NCI-H774 (cell line): ENCODE data around the gene YAP1.

Experiments used
- DNase-seq: peaks from one replicate; lab custom pipeline; 2025; lab: John Stamatoyannopoulos, UW

Gene YAP1

DNA sequence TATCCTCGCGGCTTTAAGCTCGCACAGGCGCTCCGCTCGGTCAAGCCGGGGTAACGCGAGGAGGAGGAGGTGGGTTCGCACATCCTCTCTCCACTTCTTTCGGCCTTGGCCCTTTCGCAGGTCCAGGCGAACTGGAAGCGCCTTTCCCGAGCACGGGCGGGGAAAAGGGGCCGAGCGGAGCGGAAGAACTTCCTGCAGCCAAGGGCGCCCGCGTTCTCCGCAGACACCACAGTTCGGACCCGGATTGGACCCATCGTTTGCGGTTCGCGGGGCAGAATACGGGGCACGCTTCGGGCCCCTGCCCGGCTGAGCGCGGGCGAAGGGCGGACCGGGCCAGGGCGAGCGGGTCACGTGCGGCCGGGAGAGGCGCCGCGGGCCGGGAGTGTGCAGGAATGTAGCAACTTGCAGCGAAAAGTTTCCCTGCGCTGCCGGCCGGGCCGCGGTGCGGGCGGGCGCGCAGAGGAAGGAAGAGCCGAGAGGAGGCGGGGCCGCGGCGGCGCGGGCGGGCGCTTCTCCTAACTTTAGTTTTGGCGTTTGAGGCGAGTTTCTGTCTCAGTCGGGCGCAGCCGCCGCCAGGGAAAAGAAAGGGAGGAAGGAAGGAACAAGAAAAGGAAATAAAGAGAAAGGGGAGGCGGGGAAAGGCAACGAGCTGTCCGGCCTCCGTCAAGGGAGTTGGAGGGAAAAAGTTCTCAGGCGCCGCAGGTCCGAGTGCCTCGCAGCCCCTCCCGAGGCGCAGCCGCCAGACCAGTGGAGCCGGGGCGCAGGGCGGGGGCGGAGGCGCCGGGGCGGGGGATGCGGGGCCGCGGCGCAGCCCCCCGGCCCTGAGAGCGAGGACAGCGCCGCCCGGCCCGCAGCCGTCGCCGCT is at the start of gene YAP1:
Gene YAP1 (plus strand): TSS at position 552 of the 865 bp plus-strand sequence. CDS start 402 bp downstream, outside the sequence.
- peak; percentile 12 for DNase-seq

DNA sequence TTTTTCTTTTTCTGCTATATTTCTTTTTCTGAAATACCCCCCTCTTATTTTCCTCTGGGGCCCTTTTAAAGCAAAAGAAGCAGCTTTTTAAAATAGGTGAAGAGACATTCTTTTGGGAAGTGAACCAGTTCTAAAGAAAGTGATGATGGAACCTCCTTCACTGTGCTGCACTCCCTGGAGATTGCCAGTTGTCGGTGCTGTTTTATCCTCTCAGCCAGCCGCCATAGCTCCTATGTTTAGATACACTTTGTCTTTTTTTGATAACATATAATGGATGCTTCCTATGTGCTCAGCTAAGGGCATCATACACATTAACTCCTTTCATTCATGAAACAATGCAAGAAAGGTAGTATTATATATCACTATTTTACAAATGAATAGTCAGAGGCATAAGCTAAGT is 49.0 kb upstream of the YAP1 start:
- no peak for DNase-seq

GRCh38 chr11:102062106-102062505 is 48.1 kb upstream of the YAP1 start:
- no peak for DNase-seq

GRCh38 chr11:102064316-102064715 is 45.9 kb upstream of the YAP1 start:
- DNase-seq: no peak

DNA sequence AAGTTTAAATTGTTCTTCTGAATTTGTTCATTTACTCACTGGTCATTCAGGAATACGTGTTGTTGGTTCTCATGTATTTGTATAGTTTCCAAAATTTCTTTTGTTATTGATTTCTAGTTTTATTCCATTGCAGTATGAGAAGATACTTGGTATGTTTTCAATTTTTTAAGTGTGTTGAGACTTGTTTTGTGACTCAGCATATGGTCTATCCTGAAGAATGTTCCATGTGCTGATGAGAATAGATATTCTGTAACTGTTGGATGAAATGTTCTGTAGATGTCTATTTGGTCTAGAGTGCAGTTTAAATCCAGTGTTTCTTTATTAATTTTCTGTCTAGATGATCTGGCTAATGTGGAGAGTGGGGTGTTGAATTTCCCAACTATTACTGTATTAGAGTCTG is 39.5 kb upstream of the YAP1 start:
- no peak for DNase-seq

GRCh38 chr11:102071497-102072472 is 38.5 kb upstream of the YAP1 start:
- DNase-seq: no peak

- no peak for DNase-seq
These were observed 37.0 kb upstream of the YAP1 start for GRCh38 chr11:102073253-102073652.

DNA sequence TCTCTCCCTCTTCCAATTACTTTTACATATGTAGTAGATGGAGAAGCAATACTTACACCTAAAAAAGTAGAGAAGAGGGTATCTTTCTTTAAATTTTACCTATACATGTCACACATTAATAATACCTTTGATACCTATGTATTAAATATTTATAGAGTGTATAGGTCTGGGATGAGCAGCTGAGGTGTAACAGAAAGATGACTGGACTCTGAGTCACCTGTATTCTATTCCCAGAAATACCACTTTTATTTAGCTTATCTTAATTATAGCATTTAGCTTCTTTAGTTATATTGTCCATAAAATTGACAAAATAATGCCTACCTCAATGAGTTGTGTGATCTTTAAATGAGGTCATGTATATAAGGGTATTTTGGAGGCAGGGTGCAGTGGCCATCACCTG is 30.6 kb upstream of the YAP1 start:
- no peak for DNase-seq

DNA sequence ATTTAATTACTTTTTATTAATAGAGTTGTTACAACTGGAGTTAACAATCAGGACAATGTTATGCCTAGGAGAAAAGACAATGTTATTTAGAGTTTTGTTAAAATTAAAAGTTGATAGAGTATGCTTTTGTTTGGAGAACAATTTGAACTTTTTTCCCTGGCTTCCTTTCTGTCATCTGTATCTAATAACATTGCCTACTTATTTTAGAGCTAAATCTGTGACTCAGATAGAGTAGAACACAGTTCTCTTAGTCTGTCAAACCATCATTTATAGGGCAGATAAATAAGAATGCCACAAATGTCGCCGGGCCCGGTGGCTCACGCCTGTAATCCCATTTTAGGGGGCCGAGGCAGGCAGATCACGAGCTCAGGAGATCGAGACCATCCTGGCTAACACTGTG is 28.9 kb upstream of the YAP1 start:
- DNase-seq: no peak

DNA sequence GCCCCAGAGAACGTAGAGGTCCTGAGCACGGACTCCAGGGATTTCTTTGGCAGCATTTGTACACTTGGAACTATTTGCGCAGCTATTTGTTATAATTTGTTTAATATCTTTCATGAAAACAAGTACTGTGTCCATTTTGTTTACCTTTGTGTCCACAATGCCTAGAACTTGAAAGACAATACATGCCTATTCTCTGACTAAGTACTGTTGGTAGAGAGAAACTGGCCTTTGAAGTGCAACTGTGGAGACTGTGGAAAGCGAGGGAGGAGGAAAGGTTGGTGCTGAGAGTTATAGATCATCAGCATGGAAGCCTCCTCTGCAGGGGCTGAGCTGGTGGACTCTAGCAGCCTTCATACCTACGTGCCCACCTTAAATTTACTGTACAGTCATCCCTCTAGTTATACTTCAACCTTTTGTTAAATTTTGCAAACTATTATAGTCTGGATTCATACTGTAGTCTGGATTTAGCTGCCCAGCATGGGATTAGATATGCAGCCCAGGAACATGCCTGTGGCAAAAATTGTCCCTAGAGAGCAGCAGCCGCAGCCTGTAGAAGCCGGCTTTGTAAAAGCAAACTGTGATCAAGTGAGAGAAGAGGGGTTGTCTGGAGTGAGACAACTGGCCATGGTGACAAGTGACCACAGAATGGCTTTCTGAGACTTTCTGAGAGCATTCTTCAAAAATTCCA is 24.2 kb upstream of the YAP1 start:
- no peak for DNase-seq

- no peak for DNase-seq
These were observed 13.1 kb upstream of the YAP1 start for GRCh38 chr11:102097186-102097585.

GRCh38 chr11:102099755-102100154 is 10.5 kb upstream of the YAP1 start:
- no peak for DNase-seq

GRCh38 chr11:102108734-102109440 is 1.4 kb upstream of the YAP1 start:
- no peak for DNase-seq

DNA sequence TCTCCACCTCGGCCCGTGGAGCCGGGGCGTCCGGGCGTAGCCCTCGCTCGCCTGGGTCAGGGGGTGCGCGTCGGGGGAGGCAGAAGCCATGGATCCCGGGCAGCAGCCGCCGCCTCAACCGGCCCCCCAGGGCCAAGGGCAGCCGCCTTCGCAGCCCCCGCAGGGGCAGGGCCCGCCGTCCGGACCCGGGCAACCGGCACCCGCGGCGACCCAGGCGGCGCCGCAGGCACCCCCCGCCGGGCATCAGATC is 439 bp downstream of the YAP1 start:
- no peak for DNase-seq

GRCh38 chr11:102111011-102111786 is 952 bp downstream of the YAP1 start:
- DNase-seq: no peak

DNA sequence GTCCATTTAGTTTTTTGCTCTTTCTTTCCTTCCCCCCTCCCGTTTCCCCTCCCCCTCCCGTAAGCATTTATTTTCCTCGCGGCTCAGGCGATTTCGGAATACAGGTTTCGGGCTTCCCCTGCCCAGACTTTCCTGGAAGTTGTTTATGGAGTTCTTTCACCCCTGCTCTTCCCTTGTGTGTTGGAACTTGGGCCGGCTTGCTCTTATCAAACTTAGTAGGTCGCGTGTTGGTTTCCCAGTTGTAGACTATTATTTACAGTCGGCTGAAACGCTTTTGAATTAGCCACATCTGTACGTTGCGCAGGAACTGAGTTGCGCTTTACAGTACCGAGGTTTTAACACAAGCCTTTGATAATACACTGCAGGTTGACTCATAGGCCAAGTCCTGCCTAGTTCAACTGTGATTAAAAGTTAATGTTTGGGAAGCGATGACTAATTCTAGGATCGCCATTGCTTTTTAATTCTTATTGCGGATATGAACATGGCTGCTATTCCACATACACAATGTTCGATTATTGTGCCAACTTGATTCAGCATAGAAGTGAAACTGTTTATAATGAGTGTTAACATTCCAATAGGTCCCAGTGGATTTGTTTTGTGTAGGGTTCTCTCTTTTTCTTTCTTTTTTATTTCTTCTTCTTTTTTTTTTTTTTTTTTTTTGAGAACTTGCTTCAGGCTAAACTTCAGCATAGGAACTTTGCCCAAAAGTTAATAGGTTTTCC is 1.7 kb downstream of the YAP1 start:
- DNase-seq: no peak

DNA sequence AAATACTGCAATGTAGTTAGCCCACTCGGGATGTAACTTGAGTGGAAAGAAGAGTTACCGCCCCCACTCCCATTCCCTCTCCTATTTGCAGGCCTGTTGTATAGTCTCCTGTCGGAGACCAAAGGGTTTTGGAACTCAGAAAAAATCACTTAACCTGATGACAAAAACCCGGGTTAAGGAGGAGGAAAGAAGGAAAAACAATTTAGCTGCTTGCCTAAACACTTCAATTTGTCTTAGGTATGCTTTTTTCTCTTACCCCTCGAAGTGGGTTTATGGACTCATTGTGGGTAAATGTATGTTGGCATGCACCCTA is 2.2 kb downstream of the YAP1 start:
- no peak for DNase-seq

DNA sequence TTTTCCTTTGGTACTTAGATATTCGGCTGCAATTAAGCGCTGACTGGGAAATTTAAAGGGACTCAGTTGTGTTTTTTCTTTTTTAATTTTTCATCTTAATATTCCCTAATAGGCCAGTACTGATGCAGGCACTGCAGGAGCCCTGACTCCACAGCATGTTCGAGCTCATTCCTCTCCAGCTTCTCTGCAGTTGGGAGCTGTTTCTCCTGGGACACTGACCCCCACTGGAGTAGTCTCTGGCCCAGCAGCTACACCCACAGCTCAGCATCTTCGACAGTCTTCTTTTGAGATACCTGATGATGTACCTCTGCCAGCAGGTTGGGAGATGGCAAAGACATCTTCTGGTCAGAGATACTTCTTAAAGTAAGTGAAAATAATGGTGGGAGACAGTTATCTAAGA is 3.8 kb downstream of the YAP1 start:
- DNase-seq: no peak

DNA sequence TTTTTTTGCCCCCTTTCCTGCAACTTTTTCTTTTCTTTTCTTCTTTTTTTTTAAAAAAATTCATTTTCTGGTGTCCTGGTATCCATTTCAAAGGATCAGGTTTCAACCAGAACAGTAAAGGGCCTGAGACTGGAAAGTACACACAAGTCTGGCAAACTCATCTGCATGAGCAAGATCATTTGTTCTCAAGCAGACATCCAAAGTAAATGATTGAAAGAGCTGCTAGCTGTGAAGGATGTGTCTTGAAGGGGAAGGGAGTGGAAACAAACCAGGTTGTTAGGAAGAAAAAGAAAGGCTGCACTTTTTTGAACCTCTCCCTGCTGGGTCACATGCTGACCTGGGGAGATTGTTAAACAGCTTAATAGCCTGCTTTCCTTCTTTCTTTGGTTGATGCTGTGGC is 5.3 kb downstream of the YAP1 start:
- no peak for DNase-seq

- DNase-seq: no peak
These were observed 6.4 kb downstream of the YAP1 start for GRCh38 chr11:102116453-102117205.
